ENCODE measurements around the gene ADGRL2. TPM values are rescaled to one million over a fixed set of nuclear protein-coding genes. Genes with fewer than 3 reads are reported as not detected.

The ADGRL2 gene
- total RNA-seq, 5 donors from 2014 or later (not counting 1 experiment from before 2014, with no cell fraction given) = 0.20 to 0.70 (median 0.55) TPM; not detected in 2

DNA sequence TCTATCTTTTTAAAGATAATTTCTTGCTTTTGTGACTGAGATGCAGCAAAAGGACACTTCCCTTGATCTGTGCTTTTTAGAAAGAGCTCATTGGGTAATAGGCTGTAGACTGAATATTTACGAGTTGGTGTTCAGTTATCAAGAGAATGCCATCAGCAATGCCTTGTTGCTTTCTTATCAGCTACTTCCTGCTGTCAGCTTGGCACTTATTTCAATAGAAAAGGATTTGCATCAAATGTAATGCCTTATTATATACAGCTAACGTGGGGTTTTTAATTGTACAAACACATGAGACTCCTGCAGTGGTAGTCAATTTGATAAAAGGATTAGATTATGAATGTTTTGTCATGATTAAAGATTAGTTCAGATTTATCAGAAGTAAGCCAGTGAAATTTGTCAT is 122.2 kb downstream of the ADGRL2 start:
- Mint-ChIP-seq H3K4me1 (no peaks in the 10 kb centered on the region), H3K27me3 (no peaks in the 10 kb centered on the region), H3K36me3 (no peaks in the 10 kb centered on the region), H3K27ac (no peak overlapping the region), H3K4me3 (no peak overlapping the region), H3K9me3 (peaks cover 0 to 6% (median 3%) of the 10 kb centered on the region in 3 donors)
- Histone ChIP-seq H3K27ac (ENCODE audit: low read length) (no peak overlapping the region), H3K4me3 (ENCODE audit: control insufficient read depth in 1 of 2, extremely low read depth in 1 of 2, low read length in 1 of 2) (no peak overlapping the region), H3K4me1 (ENCODE audit: control insufficient read depth in 1 of 2, extremely low read depth in 1 of 2, insufficient read depth in 2 of 2, low read length in 2 of 2) (no peaks in the 10 kb centered on the region), H3K27me3 (replicated peaks in 1 of 2; ENCODE audit: control insufficient read depth in 2 of 2, extremely low read depth in 1 of 2, insufficient read depth in 2 of 2, low read length in 1 of 2) (no peaks in the 10 kb centered on the region), H3K9me3 (no peaks in the 10 kb centered on the region), H3K36me3 (ENCODE audit: control insufficient read depth in 2 of 2, extremely low read depth in 1 of 2, insufficient read depth in 1 of 2, low read length in 1 of 2) (no peaks in the 10 kb centered on the region)
- DNase-seq (no peak), ATAC-seq (replicated peaks in 1 of 4) (no peak)
- CTCF ChIA-PET = no interaction called here
- WGBS (ENCODE audit: insufficient coverage) = no CpG with 5 or more reads among the region's 2 CpGs
- POLR2A ChIA-PET = no interaction called here

DNA sequence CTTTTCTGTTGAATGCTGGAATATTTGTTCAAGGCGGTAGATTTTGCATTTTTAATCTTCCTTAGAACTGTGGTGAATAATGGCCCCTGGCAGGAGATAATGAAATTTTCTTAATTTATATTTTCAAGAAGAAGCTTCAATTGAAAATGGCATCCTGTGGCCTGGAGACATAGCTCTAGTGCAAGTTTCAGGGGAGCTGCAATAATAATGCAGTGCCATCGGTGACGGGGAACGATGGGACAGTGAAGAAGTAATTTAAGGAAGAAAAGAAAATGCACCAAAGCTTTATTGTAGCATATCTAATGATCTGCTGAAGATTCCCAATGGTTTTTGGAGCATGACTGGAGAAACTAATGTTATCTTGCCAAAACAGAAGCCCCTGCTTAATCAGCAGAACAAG is 128.4 kb downstream of the ADGRL2 start:
- Mint-ChIP-seq H3K4me3 (no peak overlapping the region), H3K27me3 (no peaks in the 10 kb centered on the region), H3K36me3 (no peaks in the 10 kb centered on the region), H3K4me1 (no peaks in the 10 kb centered on the region), H3K9me3 (peaks cover 0 to 12% (median 2%) of the 10 kb centered on the region in 3 donors), H3K27ac (no peak overlapping the region)
- no peak overlapping the region for H3K4me3 ChIP-seq (ENCODE audit: control insufficient read depth in 1 of 2, extremely low read depth in 1 of 2, low read length in 1 of 2)
- no peak overlapping the region for H3K27ac ChIP-seq (ENCODE audit: low read length)
- 100% methylated on average over 3 of the region's 4 CpGs for WGBS (ENCODE audit: insufficient coverage)
- no peaks in the 10 kb centered on the region for H3K9me3 ChIP-seq
- no peaks in the 10 kb centered on the region for H3K27me3 ChIP-seq (replicated peaks in 1 of 2; ENCODE audit: control insufficient read depth in 2 of 2, extremely low read depth in 1 of 2, insufficient read depth in 2 of 2, low read length in 1 of 2)
- no peaks in the 10 kb centered on the region for H3K36me3 ChIP-seq (ENCODE audit: control insufficient read depth in 2 of 2, extremely low read depth in 1 of 2, insufficient read depth in 1 of 2, low read length in 1 of 2)
- no peak for ATAC-seq (replicated peaks in 1 of 4)
- no peak for DNase-seq
- CTCF ChIA-PET = no interaction called here
- H3K4me1 ChIP-seq (ENCODE audit: control insufficient read depth in 1 of 2, extremely low read depth in 1 of 2, insufficient read depth in 2 of 2, low read length in 2 of 2) = no peaks in the 10 kb centered on the region
- POLR2A ChIA-PET = no interaction called here

- WGBS (ENCODE audit: insufficient coverage) = 82% methylated on average over 1 of the region's 2 CpGs
- ATAC-seq (replicated peaks in 1 of 4) (no peak), DNase-seq (no peak)
- Histone ChIP-seq H3K4me1 (ENCODE audit: control insufficient read depth in 1 of 2, extremely low read depth in 1 of 2, insufficient read depth in 2 of 2, low read length in 2 of 2) (no peaks in the 10 kb centered on the region), H3K9me3 (no peaks in the 10 kb centered on the region), H3K27ac (ENCODE audit: low read length) (no peak overlapping the region), H3K36me3 (ENCODE audit: control insufficient read depth in 2 of 2, extremely low read depth in 1 of 2, insufficient read depth in 1 of 2, low read length in 1 of 2) (no peaks in the 10 kb centered on the region), H3K27me3 (replicated peaks in 1 of 2; ENCODE audit: control insufficient read depth in 2 of 2, extremely low read depth in 1 of 2, insufficient read depth in 2 of 2, low read length in 1 of 2) (no peaks in the 10 kb centered on the region), H3K4me3 (ENCODE audit: control insufficient read depth in 1 of 2, extremely low read depth in 1 of 2, low read length in 1 of 2) (no peak overlapping the region)
- H3K36me3 Mint-ChIP-seq = no peaks in the 10 kb centered on the region
- ChIA-PET CTCF (no interaction called here), POLR2A (no interaction called here)
- H3K9me3 Mint-ChIP-seq = no peaks in the 10 kb centered on the region
- no peaks in the 10 kb centered on the region for H3K27me3 Mint-ChIP-seq
- H3K4me3 Mint-ChIP-seq = no peak overlapping the region
- H3K27ac Mint-ChIP-seq = no peak overlapping the region
- H3K4me1 Mint-ChIP-seq = no peaks in the 10 kb centered on the region
Observed at GRCh38 chr1:81936853-81937252, 136.1 kb downstream of the ADGRL2 start.

DNA sequence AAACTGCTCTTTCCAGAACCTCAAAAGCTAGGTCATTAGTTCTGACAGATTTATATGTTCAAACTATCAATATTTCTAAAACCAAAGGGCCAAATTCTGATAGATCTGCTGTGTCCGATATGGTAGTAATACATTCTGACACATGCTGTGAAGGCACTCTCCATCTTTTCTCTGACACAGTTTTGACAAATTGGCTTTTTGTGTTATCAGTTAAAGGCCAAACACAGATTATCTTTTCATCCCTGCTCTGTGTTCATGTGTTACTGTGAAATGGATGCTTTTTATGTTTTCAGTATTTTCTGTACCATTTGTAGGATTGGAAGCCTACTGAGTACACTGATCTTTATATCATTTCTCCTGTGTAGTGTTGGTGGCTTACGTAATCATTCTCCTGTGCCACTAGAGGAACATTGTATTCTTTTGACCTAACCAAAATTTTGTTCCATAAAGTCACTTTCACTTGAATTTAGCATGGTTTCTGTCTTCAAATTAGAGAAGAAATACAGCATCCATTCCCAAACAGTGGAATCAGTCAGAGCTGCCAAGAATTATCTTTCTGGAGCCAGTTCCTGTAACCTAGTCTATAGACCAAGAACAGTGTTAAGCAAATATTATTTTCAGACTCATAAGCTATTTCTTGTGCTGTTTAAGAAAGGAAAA is 137.2 kb downstream of the ADGRL2 start:
- no peak overlapping the region for H3K27ac ChIP-seq (ENCODE audit: low read length)
- H3K36me3 ChIP-seq (ENCODE audit: control insufficient read depth in 2 of 2, extremely low read depth in 1 of 2, insufficient read depth in 1 of 2, low read length in 1 of 2) = no peaks in the 10 kb centered on the region
- Mint-ChIP-seq H3K36me3 (no peaks in the 10 kb centered on the region), H3K4me1 (no peaks in the 10 kb centered on the region), H3K4me3 (no peak overlapping the region), H3K9me3 (no peaks in the 10 kb centered on the region), H3K27me3 (no peaks in the 10 kb centered on the region), H3K27ac (no peak overlapping the region)
- H3K27me3 ChIP-seq (replicated peaks in 1 of 2; ENCODE audit: control insufficient read depth in 2 of 2, extremely low read depth in 1 of 2, insufficient read depth in 2 of 2, low read length in 1 of 2) = no peaks in the 10 kb centered on the region
- no peaks in the 10 kb centered on the region for H3K4me1 ChIP-seq (ENCODE audit: control insufficient read depth in 1 of 2, extremely low read depth in 1 of 2, insufficient read depth in 2 of 2, low read length in 2 of 2)
- POLR2A ChIA-PET = no interaction called here
- DNase-seq (no peak), ATAC-seq (replicated peaks in 1 of 4) (no peak)
- no peaks in the 10 kb centered on the region for H3K9me3 ChIP-seq
- no CpG with 5 or more reads among the region's 2 CpGs for WGBS (ENCODE audit: insufficient coverage)
- CTCF ChIA-PET = no interaction called here
- H3K4me3 ChIP-seq (ENCODE audit: control insufficient read depth in 1 of 2, extremely low read depth in 1 of 2, low read length in 1 of 2) = no peak overlapping the region

DNA sequence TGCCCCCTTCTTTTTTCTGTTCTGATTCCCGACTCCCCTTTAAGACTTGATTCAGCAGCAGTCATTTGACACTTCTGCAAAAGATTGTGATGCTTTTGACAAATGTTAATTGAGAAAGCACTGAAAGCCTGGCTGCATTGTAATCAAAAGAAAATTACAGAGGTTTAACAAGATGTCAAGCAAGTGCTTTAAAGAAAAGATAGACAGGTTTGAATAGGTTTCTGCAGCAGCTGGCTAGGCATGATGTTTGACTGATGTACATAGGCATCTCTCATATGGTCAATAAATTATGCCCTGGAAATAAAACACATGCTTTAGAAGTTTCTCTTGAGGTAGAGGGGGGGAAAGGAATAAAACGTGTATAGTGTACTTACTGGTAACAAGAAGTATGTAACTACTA is 147.8 kb downstream of the ADGRL2 start:
- POLR2A ChIA-PET = no interaction called here
- Histone ChIP-seq H3K27ac (ENCODE audit: low read length) (no peak overlapping the region), H3K27me3 (replicated peaks in 1 of 2; ENCODE audit: control insufficient read depth in 2 of 2, extremely low read depth in 1 of 2, insufficient read depth in 2 of 2, low read length in 1 of 2) (no peaks in the 10 kb centered on the region), H3K36me3 (ENCODE audit: control insufficient read depth in 2 of 2, extremely low read depth in 1 of 2, insufficient read depth in 1 of 2, low read length in 1 of 2) (no peaks in the 10 kb centered on the region), H3K4me3 (ENCODE audit: control insufficient read depth in 1 of 2, extremely low read depth in 1 of 2, low read length in 1 of 2) (no peak overlapping the region), H3K9me3 (no peaks in the 10 kb centered on the region), H3K4me1 (ENCODE audit: control insufficient read depth in 1 of 2, extremely low read depth in 1 of 2, insufficient read depth in 2 of 2, low read length in 2 of 2) (peaks cover 0 to 10% of the 10 kb centered on the region in 2 experiments)
- Mint-ChIP-seq H3K36me3 (no peaks in the 10 kb centered on the region), H3K4me1 (no peaks in the 10 kb centered on the region), H3K27ac (no peak overlapping the region), H3K9me3 (peaks cover 0 to 4% (median 0%) of the 10 kb centered on the region in 3 donors), H3K4me3 (no peak overlapping the region), H3K27me3 (no peaks in the 10 kb centered on the region)
- CTCF ChIA-PET = no interaction called here
- no peak for DNase-seq
- ATAC-seq (replicated peaks in 1 of 4) = no peak
- no CpG with 5 or more reads among the region's 2 CpGs for WGBS (ENCODE audit: insufficient coverage)

- no CpG with 5 or more reads among the region's 4 CpGs for WGBS (ENCODE audit: insufficient coverage)
- H3K9me3 Mint-ChIP-seq = peaks cover 0 to 4% (median 0%) of the 10 kb centered on the region in 3 donors
- CTCF ChIA-PET = no interaction called here
- ATAC-seq (replicated peaks in 1 of 4) (no peak), DNase-seq (no peak)
- H3K27me3 Mint-ChIP-seq = no peaks in the 10 kb centered on the region
- Histone ChIP-seq H3K4me1 (ENCODE audit: control insufficient read depth in 1 of 2, extremely low read depth in 1 of 2, insufficient read depth in 2 of 2, low read length in 2 of 2) (peaks cover 0 to 10% of the 10 kb centered on the region in 2 experiments), H3K36me3 (ENCODE audit: control insufficient read depth in 2 of 2, extremely low read depth in 1 of 2, insufficient read depth in 1 of 2, low read length in 1 of 2) (no peaks in the 10 kb centered on the region), H3K4me3 (ENCODE audit: control insufficient read depth in 1 of 2, extremely low read depth in 1 of 2, low read length in 1 of 2) (no peak overlapping the region), H3K27me3 (replicated peaks in 1 of 2; ENCODE audit: control insufficient read depth in 2 of 2, extremely low read depth in 1 of 2, insufficient read depth in 2 of 2, low read length in 1 of 2) (no peaks in the 10 kb centered on the region), H3K27ac (ENCODE audit: low read length) (no peak overlapping the region), H3K9me3 (no peaks in the 10 kb centered on the region)
- H3K4me1 Mint-ChIP-seq = no peaks in the 10 kb centered on the region
- H3K36me3 Mint-ChIP-seq = no peaks in the 10 kb centered on the region
- H3K27ac Mint-ChIP-seq = no peak overlapping the region
- H3K4me3 Mint-ChIP-seq = no peak overlapping the region
- POLR2A ChIA-PET = no interaction called here
Observed at GRCh38 chr1:81949421-81949820, 148.7 kb downstream of the ADGRL2 start.

GRCh38 chr1:81950037-81950436 is 149.3 kb downstream of the ADGRL2 start:
- ChIA-PET CTCF (no interaction called here), POLR2A (no interaction called here)
- Histone ChIP-seq H3K36me3 (ENCODE audit: control insufficient read depth in 2 of 2, extremely low read depth in 1 of 2, insufficient read depth in 1 of 2, low read length in 1 of 2) (no peaks in the 10 kb centered on the region), H3K9me3 (no peaks in the 10 kb centered on the region), H3K27me3 (replicated peaks in 1 of 2; ENCODE audit: control insufficient read depth in 2 of 2, extremely low read depth in 1 of 2, insufficient read depth in 2 of 2, low read length in 1 of 2) (no peaks in the 10 kb centered on the region), H3K4me3 (ENCODE audit: control insufficient read depth in 1 of 2, extremely low read depth in 1 of 2, low read length in 1 of 2) (no peak overlapping the region), H3K27ac (ENCODE audit: low read length) (no peak overlapping the region), H3K4me1 (ENCODE audit: control insufficient read depth in 1 of 2, extremely low read depth in 1 of 2, insufficient read depth in 2 of 2, low read length in 2 of 2) (peaks cover 0 to 10% of the 10 kb centered on the region in 2 experiments)
- no peak overlapping the region for H3K27ac Mint-ChIP-seq
- H3K27me3 Mint-ChIP-seq = no peaks in the 10 kb centered on the region
- no peak for ATAC-seq (replicated peaks in 1 of 4)
- H3K4me3 Mint-ChIP-seq = no peak overlapping the region
- H3K36me3 Mint-ChIP-seq = no peaks in the 10 kb centered on the region
- H3K9me3 Mint-ChIP-seq = peaks cover 0 to 8% (median 0%) of the 10 kb centered on the region in 3 donors
- H3K4me1 Mint-ChIP-seq = no peaks in the 10 kb centered on the region
- DNase-seq = no peak

Data from T-cell (primary cell).